MG63 (cell line): ENCODE results near the gene TUBGCP4. TPM values are rescaled to one million over a fixed set of nuclear protein-coding genes. Genes with fewer than 3 reads are reported as not detected.

Experiments
- DNase-seq: peaks from one replicate; pipeline ENCODE4 v3.0.0-alpha.2; 2020
- H3K27me3 ChIP-seq: fragments of 250-450 bp; sonication (Bioruptor Pico); 2 replicates; pipeline ENCODE4 v1.5.1; 2020; ENCODE audit warnings: mild to moderate bottlenecking, moderate library complexity
- H3K36me3 ChIP-seq: fragments of 250-450 bp; sonication (Bioruptor Pico); 2 replicates; pipeline ENCODE4 v1.5.1; 2020; ENCODE audit warnings: mild to moderate bottlenecking, moderate library complexity
- H3K4me3 ChIP-seq: fragments of 250-450 bp; sonication (Bioruptor Pico); 2 replicates; pipeline ENCODE4 v1.5.1; 2020; ENCODE audit warnings: mild to moderate bottlenecking, moderate library complexity
- H3K9me3 ChIP-seq: fragments of 250-450 bp; sonication (Bioruptor Pico); 2 replicates; pipeline ENCODE4 v1.5.1; 2020; ENCODE audit warnings: mild to moderate bottlenecking, moderate library complexity
- total RNA-seq: library from RNA; depleted of rRNA; stranded (reverse); fragments of >200 nt; shearing (Covaris generic); gene quantifications from 2 replicates; pipeline ENCODE4 v1.2.3, GENCODE V29; 2014; ENCODE audit warnings: low replicate concordance; rRNA removed

The TUBGCP4 gene
- total RNA-seq, 1 experiment from 2014 or later: 18.2 TPM

DNA sequence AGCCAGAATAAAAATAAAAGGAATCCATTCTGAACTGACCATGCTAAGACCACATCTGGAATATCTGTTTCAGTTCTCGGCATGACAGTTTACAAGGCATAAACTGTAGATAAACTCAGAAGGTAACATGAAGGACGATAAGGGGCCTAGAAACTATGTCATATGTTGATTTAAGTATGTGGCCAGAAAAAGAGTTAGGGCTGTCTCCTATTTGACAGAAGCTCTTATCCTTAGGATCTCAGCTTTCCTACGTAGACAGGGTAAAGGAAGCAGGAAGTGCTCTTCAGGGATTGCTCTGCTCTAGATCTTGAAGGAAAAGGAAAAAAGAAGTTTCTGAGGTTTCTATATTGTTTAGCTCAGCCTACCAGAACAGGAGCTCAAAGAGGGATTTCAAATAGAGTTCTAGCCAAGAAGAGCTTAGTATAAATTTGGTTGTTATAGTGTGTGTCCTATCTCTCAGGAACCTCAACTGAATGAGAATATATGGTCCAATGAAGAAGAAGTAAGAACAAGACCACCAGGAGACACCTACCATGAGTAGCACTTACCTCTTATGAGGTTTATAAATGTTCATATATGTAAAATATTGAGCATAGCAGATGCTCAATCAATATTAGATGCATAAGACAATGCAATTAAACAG is 62.9 kb downstream of the TUBGCP4 start:
- no peak for DNase-seq
- peaks cover 57% of the 10 kb centered on the region for H3K36me3 ChIP-seq

GRCh38 chr15:43434446-43434845 is 63.5 kb downstream of the TUBGCP4 start:
- no peak for DNase-seq
- Histone ChIP-seq H3K36me3 (peaks cover 61% of the 10 kb centered on the region), H3K9me3 (no peaks in the 10 kb centered on the region), H3K27me3 (no peaks in the 10 kb centered on the region), H3K4me3 (no peak overlapping the region)

More for the DNA sequence above, 62.9 kb downstream of the TUBGCP4 start:
- Histone ChIP-seq H3K4me3 (no peak overlapping the region), H3K27me3 (no peaks in the 10 kb centered on the region), H3K9me3 (no peaks in the 10 kb centered on the region)

DNA sequence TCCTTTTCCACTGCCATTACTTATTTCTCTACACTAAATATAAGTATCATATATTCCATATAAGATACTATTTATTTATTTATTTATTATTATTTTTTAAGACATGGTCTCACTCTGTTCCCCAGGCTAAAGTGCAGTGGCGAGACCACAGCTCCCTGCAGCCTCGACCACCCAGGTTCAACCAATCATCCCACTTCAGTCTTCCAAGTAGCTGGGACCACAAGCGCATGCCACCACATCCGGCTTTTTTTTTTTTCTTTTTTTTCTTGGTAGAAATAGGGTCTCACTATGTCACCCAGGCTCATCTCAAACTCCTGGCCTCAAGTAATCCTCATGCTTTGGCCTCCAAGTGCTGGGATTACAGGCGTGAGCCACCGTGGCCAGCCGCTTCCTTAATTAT is 65.5 kb downstream of the TUBGCP4 start:
- no peaks in the 10 kb centered on the region for H3K9me3 ChIP-seq
- DNase-seq: no peak
- no peak overlapping the region for H3K4me3 ChIP-seq
- H3K36me3 ChIP-seq: peaks cover 68% of the 10 kb centered on the region
- no peaks in the 10 kb centered on the region for H3K27me3 ChIP-seq

GRCh38 chr15:43439268-43439667 is 68.4 kb downstream of the TUBGCP4 start:
- DNase-seq: no peak
- H3K36me3 ChIP-seq: peaks cover 46% of the 10 kb centered on the region
- no peaks in the 10 kb centered on the region for H3K27me3 ChIP-seq
- H3K4me3 ChIP-seq: no peak overlapping the region
- H3K9me3 ChIP-seq: no peaks in the 10 kb centered on the region

DNA sequence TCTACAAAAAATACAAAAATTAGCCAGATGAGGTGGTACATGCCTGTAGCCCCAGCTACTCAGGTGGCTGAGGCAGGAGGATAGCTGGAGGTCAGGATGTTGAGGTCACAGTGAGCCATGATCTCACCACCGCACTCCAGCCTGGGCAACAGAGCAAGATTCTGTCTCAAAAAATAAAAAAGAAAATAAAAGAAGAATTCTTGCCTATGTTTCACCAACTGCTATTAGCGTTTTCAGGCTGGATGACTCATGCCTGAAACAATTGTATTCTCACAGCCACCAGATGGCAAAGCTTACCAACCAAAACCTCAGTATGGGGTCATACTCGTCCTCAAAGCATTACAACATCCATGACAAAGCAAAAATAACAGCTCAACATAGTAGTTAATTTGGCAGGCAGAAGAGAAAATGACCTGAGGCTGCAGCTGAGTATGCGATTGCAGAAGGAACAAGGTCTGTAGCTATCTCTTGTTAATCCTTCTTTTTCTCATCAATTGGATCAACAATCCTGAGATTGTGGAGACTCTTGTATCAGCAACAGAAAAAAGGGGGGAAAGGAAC is 69.9 kb downstream of the TUBGCP4 start:
- peak; percentile 73 for DNase-seq
- no peaks in the 10 kb centered on the region for H3K9me3 ChIP-seq
- H3K36me3 ChIP-seq: peaks cover 39% of the 10 kb centered on the region
- H3K4me3 ChIP-seq: no peak overlapping the region
- no peaks in the 10 kb centered on the region for H3K27me3 ChIP-seq

DNA sequence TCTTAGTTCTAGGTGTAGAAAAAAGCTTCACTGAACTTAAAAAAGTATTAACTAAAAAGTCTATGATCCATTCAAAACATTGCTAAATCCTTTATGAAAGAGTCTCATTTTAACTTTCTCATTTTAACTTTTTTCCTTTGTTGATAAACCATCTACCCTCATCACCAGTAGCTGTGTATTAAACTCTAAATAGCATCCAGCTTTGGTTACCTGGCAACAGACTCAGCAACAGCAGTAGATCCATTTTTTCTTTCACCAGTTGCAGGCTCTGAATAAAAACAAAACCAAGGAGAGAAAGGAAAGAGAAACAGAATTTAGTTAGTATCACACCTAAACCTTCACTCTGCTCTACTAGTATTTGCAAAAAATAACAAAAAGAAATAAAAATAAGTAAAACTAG is 70.4 kb downstream of the TUBGCP4 start:
- no peak for DNase-seq
- peaks cover 39% of the 10 kb centered on the region for H3K36me3 ChIP-seq
- no peaks in the 10 kb centered on the region for H3K9me3 ChIP-seq
- H3K4me3 ChIP-seq: no peak overlapping the region
- no peaks in the 10 kb centered on the region for H3K27me3 ChIP-seq

GRCh38 chr15:43446344-43446743 is 75.4 kb downstream of the TUBGCP4 start:
- Histone ChIP-seq H3K27me3 (no peaks in the 10 kb centered on the region), H3K4me3 (no peak overlapping the region), H3K36me3 (peaks cover 14% of the 10 kb centered on the region), H3K9me3 (no peaks in the 10 kb centered on the region)
- DNase-seq: no peak

GRCh38 chr15:43449981-43450380 is 79.1 kb downstream of the TUBGCP4 start:
- Histone ChIP-seq H3K36me3 (peaks cover 33% of the 10 kb centered on the region), H3K27me3 (no peaks in the 10 kb centered on the region), H3K4me3 (no peak overlapping the region), H3K9me3 (no peaks in the 10 kb centered on the region)
- no peak for DNase-seq

Other genes starting within 250 kb of the TUBGCP4 start
- gene TMEM62, start 237.5 kb upstream of the TUBGCP4 start, total RNA-seq: 12.2 and 12.8 TPM in 2 replicates
- gene CCNDBP1, start 185.7 kb upstream of the TUBGCP4 start, total RNA-seq: 58.9 and 97.1 TPM in 2 replicates
- gene EPB42, start 150.1 kb upstream of the TUBGCP4 start, total RNA-seq: not detected in 2 replicates
- 0.07 TPM in 1 of 2 replicates, not detected in the other for gene TGM5, start 104.2 kb upstream of the TUBGCP4 start, total RNA-seq
- gene TGM7, start 68.8 kb upstream of the TUBGCP4 start, total RNA-seq: not detected in 2 replicates
- gene LCMT2, start 40.5 kb upstream of the TUBGCP4 start, total RNA-seq: 13.1 and 16.5 TPM in 2 replicates
- 8.4 and 15.6 TPM in 2 replicates for gene ZSCAN29, start 58 bp upstream of the TUBGCP4 start, total RNA-seq
- gene TP53BP1, start 122.1 kb downstream of the TUBGCP4 start, total RNA-seq: 45.8 and 52.6 TPM in 2 replicates
- gene MAP1A, start 146.5 kb downstream of the TUBGCP4 start, total RNA-seq: 0.74 and 2.3 TPM in 2 replicates
- gene PPIP5K1, start 219.1 kb downstream of the TUBGCP4 start, total RNA-seq: 17.4 and 24.4 TPM in 2 replicates
- gene CKMT1B, start 222.9 kb downstream of the TUBGCP4 start, total RNA-seq: not detected in 2 replicates
- not detected in 2 replicates for gene STRC, start 247.7 kb downstream of the TUBGCP4 start, total RNA-seq